CD4-positive, CD25-positive, alpha-beta regulatory T cell (primary cell): ENCODE results near the gene SLC38A1. TPM values are rescaled to one million over a fixed set of nuclear protein-coding genes. Genes with fewer than 3 reads are reported as not detected.

ENCODE experiments used
- ATAC-seq, 2 donors: fragments of 150-1000 bp; cut with Tn5 transposase; one replicate each; pipeline ENCODE4 v1.10.0; 2021; ENCODE audit warnings: low read depth in 2 of 2, moderate number of reproducible peaks in 2 of 2, moderate library complexity in 1 of 2
- DNase-seq, 3 donors: peaks; one replicate each; pipeline versions ENCODE4 v3.0.0 to v3.0.0-alpha.2; 2012 to 2022; ENCODE audit warnings: mixed read lengths in 1 of 3
- H3K27ac ChIP-seq: one replicate; pipeline ENCODE4 v1.7.0; 2013; ENCODE audit warnings: mild to moderate bottlenecking, low read length; ENCODE audit not compliant: insufficient read depth, poor library complexity, severe bottlenecking
- H3K27me3 ChIP-seq: one replicate; pipeline ENCODE4 v1.7.0; 2013; ENCODE audit warnings: low read length; ENCODE audit not compliant: control insufficient read depth, insufficient read depth
- H3K36me3 ChIP-seq: one replicate; pipeline ENCODE4 v1.7.0; 2013; ENCODE audit warnings: mild to moderate bottlenecking, low read length, moderate library complexity; ENCODE audit not compliant: control insufficient read depth, insufficient read depth
- H3K4me1 ChIP-seq: 2 replicates; pipeline ENCODE4 v1.7.0; 2013; ENCODE audit warnings: mild to moderate bottlenecking, low read length; ENCODE audit not compliant: insufficient read depth, control insufficient read depth, poor library complexity, severe bottlenecking
- H3K4me3 ChIP-seq: one replicate; pipeline ENCODE4 v1.7.0; 2013; ENCODE audit warnings: low read depth, mild to moderate bottlenecking, low read length, moderate library complexity
- H3K9me3 ChIP-seq, 2 experiments: 1 replicate in 1 of 2; 2 replicates in 1 of 2; pipeline ENCODE4 v1.7.0; 2013; ENCODE audit warnings: low read length in 2 of 2, mild to moderate bottlenecking in 1 of 2, moderate library complexity in 1 of 2; ENCODE audit not compliant: control insufficient read depth in 2 of 2
- H3K27ac Mint-ChIP-seq, 3 donors: one replicate each; pipeline ENCODE4 v1.8.0; 2020 to 2022; ENCODE audit warnings: mild to moderate bottlenecking in 3 of 3, mixed read lengths in 3 of 3, moderate library complexity in 2 of 3
- H3K27me3 Mint-ChIP-seq: one replicate; pipeline ENCODE4 v1.8.0; 2022; ENCODE audit warnings: mild to moderate bottlenecking, mixed read lengths
- H3K36me3 Mint-ChIP-seq: one replicate; pipeline ENCODE4 v1.8.0; 2020; ENCODE audit warnings: mixed read lengths
- H3K4me1 Mint-ChIP-seq, 4 donors: one replicate each; pipeline ENCODE4 v1.8.0; 2020 to 2022; ENCODE audit warnings: mixed read lengths in 4 of 4, mild to moderate bottlenecking in 1 of 4
- H3K4me3 Mint-ChIP-seq, 4 donors: one replicate each; pipeline ENCODE4 v1.8.0; 2020 to 2022; ENCODE audit warnings: mild to moderate bottlenecking in 4 of 4, mixed read lengths in 4 of 4, moderate library complexity in 3 of 4
- H3K9me3 Mint-ChIP-seq, 7 donors: one replicate each; pipeline ENCODE4 v1.8.0; 2020 to 2022; ENCODE audit warnings: mixed read lengths in 7 of 7, mild to moderate bottlenecking in 3 of 7, moderate library complexity in 2 of 7
- polyA plus RNA-seq, 4 donors: library from polyadenylated mRNA; unstranded; fragments of 300-500 nt; fragmentation: Illumina TruSeq; gene quantifications; one replicate each; pipeline ENCODE4 v1.2.3, GENCODE V29; 2021
- total RNA-seq: library from RNA; stranded (reverse); gene quantifications from one replicate; pipeline ENCODE4 v1.2.3, GENCODE V29; 2022

The SLC38A1 gene
- total and polyA plus RNA-seq, 5 donors from 2014 or later = 257 to 342 (median 276) TPM

- Histone ChIP-seq H3K4me3 (no peak overlapping the region), H3K27ac (no peak overlapping the region), H3K36me3 (peaks cover 62% of the 10 kb centered on the region), H3K4me1 (no peaks in the 10 kb centered on the region), H3K27me3 (no peaks in the 10 kb centered on the region), H3K9me3 (no peaks in the 10 kb centered on the region)
- Mint-ChIP-seq H3K4me3 (no peak overlapping the region), H3K36me3 (peaks cover 55% of the 10 kb centered on the region), H3K9me3 (peaks cover 0 to 4% (median 0%) of the 10 kb centered on the region in 7 donors), H3K4me1 (peaks cover 22 to 52% (median 37%) of the 10 kb centered on the region in 4 donors), H3K27ac (peak overlapping the region in 2 of 3 donors; percentile 37 to 54), H3K27me3 (no peaks in the 10 kb centered on the region)
- ATAC-seq (no peak), DNase-seq (no peak)
Measured at GRCh38 chr12:46185686-46186085, 83.2 kb downstream of the SLC38A1 start.

GRCh38 chr12:46184798-46185595, 83.8 kb downstream of the SLC38A1 start:
- peaks cover 22 to 55% (median 42%) of the 10 kb centered on the region in 4 donors for H3K4me1 Mint-ChIP-seq
- Histone ChIP-seq H3K27ac (no peak overlapping the region), H3K9me3 (no peaks in the 10 kb centered on the region), H3K4me3 (no peak overlapping the region), H3K36me3 (peaks cover 62% of the 10 kb centered on the region), H3K4me1 (no peaks in the 10 kb centered on the region), H3K27me3 (no peaks in the 10 kb centered on the region)
- ATAC-seq (no peak), DNase-seq (no peak)
- H3K9me3 Mint-ChIP-seq = peaks cover 0 to under 1% (median 0%) of the 10 kb centered on the region in 7 donors
- H3K36me3 Mint-ChIP-seq = peaks cover 48% of the 10 kb centered on the region
- H3K27ac Mint-ChIP-seq = peak overlapping the region; percentile 48 to 59 (median 54)
- H3K27me3 Mint-ChIP-seq = no peaks in the 10 kb centered on the region
- no peak overlapping the region for H3K4me3 Mint-ChIP-seq

GRCh38 chr12:46183112-46183511, 85.7 kb downstream of the SLC38A1 start:
- Histone ChIP-seq H3K9me3 (no peaks in the 10 kb centered on the region), H3K4me3 (no peak overlapping the region), H3K36me3 (peaks cover 48% of the 10 kb centered on the region), H3K27ac (no peak overlapping the region), H3K27me3 (no peaks in the 10 kb centered on the region), H3K4me1 (peaks cover 4% of the 10 kb centered on the region)
- DNase-seq (no peak), ATAC-seq (no peak)
- no peak overlapping the region for H3K4me3 Mint-ChIP-seq
- no peak overlapping the region for H3K27ac Mint-ChIP-seq
- no peaks in the 10 kb centered on the region for H3K27me3 Mint-ChIP-seq
- no peaks in the 10 kb centered on the region for H3K9me3 Mint-ChIP-seq
- peaks cover 16 to 65% (median 55%) of the 10 kb centered on the region in 4 donors for H3K4me1 Mint-ChIP-seq
- H3K36me3 Mint-ChIP-seq = peaks cover 30% of the 10 kb centered on the region

- Histone ChIP-seq H3K27me3 (no peaks in the 10 kb centered on the region), H3K4me1 (peaks cover 11% of the 10 kb centered on the region), H3K27ac (no peak overlapping the region), H3K36me3 (peaks cover 35% of the 10 kb centered on the region), H3K9me3 (no peaks in the 10 kb centered on the region), H3K4me3 (no peak overlapping the region)
- H3K27me3 Mint-ChIP-seq = no peaks in the 10 kb centered on the region
- no peak overlapping the region for H3K4me3 Mint-ChIP-seq
- DNase-seq (no peak), ATAC-seq (no peak)
- peak overlapping the region in 2 of 3 donors; percentile 72 to 83 for H3K27ac Mint-ChIP-seq
- H3K9me3 Mint-ChIP-seq = no peaks in the 10 kb centered on the region
- peaks cover 20% of the 10 kb centered on the region for H3K36me3 Mint-ChIP-seq
- peaks cover 4 to 69% (median 55%) of the 10 kb centered on the region in 4 donors for H3K4me1 Mint-ChIP-seq
Measured at GRCh38 chr12:46181465-46181864, 87.4 kb downstream of the SLC38A1 start.

- Mint-ChIP-seq H3K9me3 (no peaks in the 10 kb centered on the region), H3K4me3 (no peak overlapping the region), H3K36me3 (peaks cover 14% of the 10 kb centered on the region), H3K27ac (peak overlapping the region; percentile 0 to 38 (median 12)), H3K27me3 (no peaks in the 10 kb centered on the region), H3K4me1 (peaks cover 4 to 62% (median 55%) of the 10 kb centered on the region in 4 donors)
- no peak for DNase-seq
- Histone ChIP-seq H3K4me1 (peaks cover 11% of the 10 kb centered on the region), H3K27me3 (no peaks in the 10 kb centered on the region), H3K9me3 (no peaks in the 10 kb centered on the region), H3K27ac (no peak overlapping the region), H3K36me3 (peaks cover 22% of the 10 kb centered on the region), H3K4me3 (no peak overlapping the region)
- ATAC-seq = peak in 1 of 2 donors; percentile 10
Measured at GRCh38 chr12:46179693-46180452, 89.0 kb downstream of the SLC38A1 start.

- Mint-ChIP-seq H3K27ac (peak overlapping the region; percentile 20 to 90 (median 74)), H3K4me1 (peaks cover 4 to 54% (median 47%) of the 10 kb centered on the region in 4 donors), H3K4me3 (peak overlapping the region in 3 of 4 donors; percentile 29 to 56 (median 48)), H3K27me3 (no peaks in the 10 kb centered on the region), H3K9me3 (no peaks in the 10 kb centered on the region), H3K36me3 (peaks cover 9% of the 10 kb centered on the region)
- no peak overlapping the region for H3K27ac ChIP-seq
- peaks cover 11% of the 10 kb centered on the region for H3K4me1 ChIP-seq
- H3K9me3 ChIP-seq = no peaks in the 10 kb centered on the region
- ATAC-seq (peak; percentile 16 to 35), DNase-seq (peak in 1 of 3 donors; percentile 25)
- H3K27me3 ChIP-seq = no peaks in the 10 kb centered on the region
- H3K4me3 ChIP-seq = peak overlapping the region; percentile 8
- peaks cover 11% of the 10 kb centered on the region for H3K36me3 ChIP-seq
Measured at GRCh38 chr12:46177837-46178608, 90.8 kb downstream of the SLC38A1 start.

- no peak overlapping the region for H3K27ac ChIP-seq
- no peaks in the 10 kb centered on the region for H3K27me3 Mint-ChIP-seq
- no peaks in the 10 kb centered on the region for H3K9me3 ChIP-seq
- DNase-seq = no peak
- H3K36me3 ChIP-seq = peaks cover 5% of the 10 kb centered on the region
- no peak overlapping the region for H3K4me3 ChIP-seq
- no peak for ATAC-seq
- peaks cover 11% of the 10 kb centered on the region for H3K4me1 ChIP-seq
- H3K4me1 Mint-ChIP-seq = peaks cover 4 to 51% (median 43%) of the 10 kb centered on the region in 4 donors
- H3K9me3 Mint-ChIP-seq = no peaks in the 10 kb centered on the region
- peaks cover 4% of the 10 kb centered on the region for H3K36me3 Mint-ChIP-seq
- no peaks in the 10 kb centered on the region for H3K27me3 ChIP-seq
- H3K27ac Mint-ChIP-seq = peak overlapping the region in 2 of 3 donors; percentile 19 to 75
- no peak overlapping the region for H3K4me3 Mint-ChIP-seq
Measured at GRCh38 chr12:46177025-46177424, 91.8 kb downstream of the SLC38A1 start.
